Stimulated activated CD4-positive, alpha-beta T cell treated with anti-CD3 and anti-CD28 coated beads, Interleukin-4, amount 100 ng/mL, for 24 hours (primary cell): ENCODE results near the gene CTSV.
A peak's percentile ranks its signal among the peaks of the same experiment; 100 is the strongest.
"Not testable (repeated sequence)": the region's sequence is repeated elsewhere in the genome, so short reads cannot be mapped to it uniquely, and the experiment has no call there.

ENCODE experiments used
- DNase-seq: peaks from one replicate; pipeline ENCODE4 v3.0.0-alpha.2; 2020

The CTSV gene

DNA sequence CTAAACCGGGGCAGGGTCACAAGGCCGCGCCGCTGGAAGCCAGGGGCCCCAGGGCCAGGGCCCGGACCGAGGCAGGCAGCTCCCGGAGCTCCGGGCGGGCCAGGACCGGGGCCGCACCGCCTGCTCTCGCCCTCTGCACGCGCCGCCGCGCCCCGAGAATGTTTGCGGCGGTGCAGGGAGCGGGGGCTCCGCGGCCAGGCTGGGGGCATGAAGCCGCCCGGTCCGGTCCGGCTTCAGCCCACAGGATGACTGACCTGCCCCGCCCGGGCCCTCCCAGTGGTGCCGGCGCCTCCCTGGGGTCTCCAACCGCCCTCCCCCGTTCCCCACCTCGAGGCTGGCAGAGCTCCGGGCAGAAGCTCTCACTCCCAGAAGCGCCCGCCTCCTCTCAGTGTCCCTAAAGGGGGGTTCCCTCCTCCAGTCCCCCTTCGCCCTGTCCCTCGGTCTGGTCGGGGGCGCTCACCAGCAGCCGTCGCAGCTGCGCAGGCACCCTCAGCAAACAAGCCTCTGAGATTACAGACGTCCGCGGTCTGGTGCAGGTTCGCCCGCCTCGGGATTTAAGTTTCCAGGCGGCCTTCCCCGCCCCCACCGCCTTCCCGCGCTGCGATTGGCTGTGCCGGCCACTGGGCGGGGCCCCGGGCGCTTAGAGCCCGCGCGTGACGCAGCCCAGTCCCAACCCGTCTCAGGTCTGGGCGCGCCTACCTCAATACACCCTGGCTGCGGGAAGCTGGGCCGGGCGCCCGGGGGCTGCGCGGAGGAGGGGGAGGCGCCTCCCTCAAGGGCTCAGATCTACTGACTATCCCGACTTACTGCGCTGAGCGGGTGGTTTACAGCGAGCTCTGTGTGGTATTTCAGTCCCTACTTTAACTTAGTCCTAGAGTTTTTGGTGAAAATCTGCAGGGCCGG lies at the start of gene CTSV:
TSS of gene CTSV (minus strand) at position 532 of the 903 bp plus-strand sequence. CDS start 1,099 bp downstream, outside the sequence.
- peak; percentile 79 for DNase-seq

GRCh38 chr9:97087668-97088215 lies 48.8 kb upstream of the CTSV start:
- DNase-seq: not testable (repeated sequence)

GRCh38 chr9:97084562-97084991 lies 45.6 kb upstream of the CTSV start:
- DNase-seq: not testable (repeated sequence)

GRCh38 chr9:97078362-97078761 lies 39.4 kb upstream of the CTSV start:
- DNase-seq: no peak

- no peak for DNase-seq
Observed at GRCh38 chr9:97077452-97078295, 38.7 kb upstream of the CTSV start.

GRCh38 chr9:97076731-97077451 lies 37.9 kb upstream of the CTSV start:
- not testable (repeated sequence) for DNase-seq

- no peak for DNase-seq
Observed at GRCh38 chr9:97076238-97076637, 37.3 kb upstream of the CTSV start.

GRCh38 chr9:97075289-97075985 lies 36.5 kb upstream of the CTSV start:
- DNase-seq: no peak

- DNase-seq: no peak
Observed at GRCh38 chr9:97073506-97073905, 34.6 kb upstream of the CTSV start.

GRCh38 chr9:97072285-97072776 lies 33.4 kb upstream of the CTSV start:
- no peak for DNase-seq

DNA sequence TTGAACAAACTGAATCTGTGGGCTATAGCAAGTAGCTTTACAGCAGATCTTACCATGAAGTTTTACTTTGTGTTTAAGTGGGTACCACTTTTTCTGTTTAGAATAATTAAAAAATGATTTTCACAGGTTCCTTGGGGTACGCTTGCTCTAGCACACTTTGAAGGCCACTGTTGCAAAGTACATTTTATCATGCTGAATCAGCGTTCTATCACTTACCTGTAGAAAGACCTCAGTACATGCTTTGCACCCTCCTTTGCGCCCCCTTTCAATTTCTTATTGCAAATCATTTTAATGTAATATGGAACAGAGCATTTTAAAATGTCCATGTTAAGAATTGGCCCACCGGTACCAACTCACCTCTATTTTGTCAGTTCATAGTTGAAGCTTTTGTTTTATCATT lies 31.4 kb upstream of the CTSV start:
- not testable (repeated sequence) for DNase-seq

DNA sequence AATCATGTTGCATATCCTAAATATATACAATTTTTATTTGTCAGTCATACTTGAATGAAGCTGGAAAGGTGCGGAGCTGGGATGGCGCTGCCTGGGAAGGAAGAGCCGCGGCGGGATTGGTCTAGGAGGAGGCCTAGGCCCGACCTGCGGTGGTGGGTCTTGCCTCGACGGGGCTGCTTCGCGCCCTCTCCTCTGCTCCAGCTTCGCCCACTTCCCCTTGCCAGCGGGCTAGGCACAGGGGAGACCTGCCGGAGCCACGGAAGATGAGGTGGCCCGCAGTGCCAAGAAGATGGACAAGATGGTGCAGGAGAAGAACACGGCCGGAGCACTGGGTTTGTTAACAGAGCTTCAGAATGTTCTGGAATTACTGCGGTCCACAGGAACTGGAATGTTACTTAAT lies 28.5 kb upstream of the CTSV start:
- no peak for DNase-seq

GRCh38 chr9:97064176-97064575 lies 25.2 kb upstream of the CTSV start:
- DNase-seq: no peak

GRCh38 chr9:97060796-97061195 lies 21.9 kb upstream of the CTSV start:
- DNase-seq: no peak

DNA sequence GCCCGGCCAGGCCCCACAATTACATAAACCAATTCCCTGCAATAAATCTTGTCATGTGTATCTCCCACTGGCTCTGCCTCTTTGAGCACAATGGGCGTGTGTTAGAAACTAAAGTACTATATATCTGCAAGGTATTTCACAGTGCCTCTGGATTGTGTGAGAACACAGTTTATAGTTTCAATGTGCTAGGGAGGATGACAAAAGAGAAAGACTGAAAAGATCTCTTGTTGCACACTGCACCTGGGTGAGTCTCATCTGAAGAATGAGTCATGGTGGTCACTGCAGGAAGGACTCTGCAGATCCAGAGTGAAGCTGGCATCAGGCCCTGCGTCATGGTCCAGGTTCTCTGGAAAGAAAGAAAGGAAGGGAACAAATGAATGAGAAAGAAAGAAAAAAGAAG lies 20.7 kb upstream of the CTSV start:
- no peak for DNase-seq

DNA sequence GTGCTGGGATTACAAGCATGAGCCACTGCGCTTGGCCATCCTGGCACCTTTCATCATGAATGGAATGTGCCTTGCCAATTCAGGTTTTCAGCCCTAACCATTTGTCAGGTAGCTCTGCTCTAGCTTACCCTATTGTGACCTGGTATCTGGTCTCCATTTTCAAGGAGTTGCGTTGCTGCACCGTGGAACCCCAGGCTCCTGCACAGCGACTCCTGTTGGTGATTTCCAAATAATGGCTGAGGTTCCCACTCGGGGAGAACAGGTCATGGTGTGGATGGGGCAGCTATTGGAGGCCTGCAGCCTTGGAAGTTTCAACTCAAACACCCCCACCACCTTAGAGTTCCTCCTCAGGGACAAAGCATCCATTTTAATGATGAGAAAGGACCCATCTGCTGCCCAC lies 18.7 kb upstream of the CTSV start:
- DNase-seq: no peak

DNA sequence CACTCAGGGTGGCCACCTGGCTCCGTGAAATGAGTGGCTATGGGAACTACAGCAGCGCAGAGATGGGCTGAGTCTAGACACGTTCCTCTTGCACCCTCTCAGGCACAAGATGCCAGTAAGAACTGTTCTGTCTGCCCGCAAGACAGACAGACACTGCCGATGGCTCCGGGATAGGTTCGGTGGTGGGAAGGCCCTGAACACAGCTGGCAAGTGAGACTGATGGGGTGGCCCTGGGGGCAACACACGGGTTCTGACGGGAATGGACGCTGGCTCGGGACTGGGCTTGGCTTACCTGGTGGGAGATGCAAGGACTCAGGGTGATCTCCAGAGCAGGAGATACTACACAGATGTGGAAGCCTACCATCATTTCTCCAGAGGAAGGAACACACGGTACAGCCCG lies 16.9 kb upstream of the CTSV start:
- not testable (repeated sequence) for DNase-seq

DNA sequence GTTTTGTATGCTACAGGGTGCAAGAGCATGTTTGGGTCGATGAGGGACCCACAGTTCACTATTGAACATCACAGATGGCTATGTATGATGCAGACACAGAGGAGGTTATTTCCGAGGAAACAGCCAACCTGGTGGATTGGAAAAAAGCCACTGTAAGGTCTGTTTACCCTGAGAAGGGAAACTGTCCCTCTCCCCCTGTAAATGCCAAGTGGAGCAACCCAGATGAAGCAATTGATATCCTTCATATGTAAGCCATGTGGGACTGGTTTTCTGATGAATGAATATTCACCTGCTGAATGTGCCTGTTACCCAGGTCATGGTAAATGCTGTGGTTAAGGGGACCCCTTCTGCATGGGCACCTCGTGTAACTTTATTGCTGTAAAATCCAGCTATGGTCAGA lies 14.8 kb upstream of the CTSV start:
- DNase-seq: no peak

- no peak for DNase-seq
Observed at GRCh38 chr9:97052735-97053134, 13.8 kb upstream of the CTSV start.

DNA sequence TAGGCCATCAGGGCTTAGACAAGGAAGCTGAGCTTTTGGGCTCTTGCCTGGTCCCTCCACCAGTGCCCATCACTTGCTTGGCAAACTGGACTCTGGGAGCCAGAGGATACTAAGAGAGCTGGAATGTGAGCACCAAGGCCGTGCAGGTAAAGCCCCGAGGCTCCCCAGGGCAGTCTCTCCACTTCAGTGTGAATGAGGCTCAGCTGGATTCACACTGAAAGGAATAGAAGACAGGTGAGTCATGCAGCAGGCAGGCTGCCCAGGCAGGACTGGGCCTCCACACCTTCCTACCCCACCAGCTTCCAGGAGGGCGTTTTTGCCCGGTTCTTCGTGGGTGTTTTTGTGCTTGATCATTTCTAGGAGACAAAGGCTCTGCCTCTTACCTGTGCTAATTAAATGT lies 7.3 kb upstream of the CTSV start:
- DNase-seq: no peak

- no peak for DNase-seq
Observed at GRCh38 chr9:97045300-97045699, 6.4 kb upstream of the CTSV start.

GRCh38 chr9:97041898-97042297 lies 3.0 kb upstream of the CTSV start:
- no peak for DNase-seq
